ENCODE results near the gene SPTA1.

SPTA1 gene

DNA sequence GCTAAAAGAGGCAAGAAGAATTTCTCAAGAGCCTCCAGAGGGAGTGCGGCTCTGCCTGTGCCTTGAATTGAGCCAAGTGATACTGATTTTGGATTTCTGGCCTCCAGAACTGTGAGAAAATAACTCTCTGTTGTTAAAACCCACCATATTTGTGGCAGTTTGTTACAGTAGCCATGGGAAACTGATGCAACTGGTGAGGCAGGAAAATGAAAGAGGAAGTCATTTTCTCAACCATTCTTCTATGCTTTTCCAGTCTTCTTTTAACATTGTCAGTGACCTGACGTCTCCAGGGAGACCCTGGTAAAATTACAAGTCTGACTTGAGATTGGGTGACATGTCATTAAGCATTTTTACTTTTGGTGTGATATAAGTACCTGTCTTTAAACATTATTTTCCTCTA lies 121.9 kb downstream of the SPTA1 start:
- no peak for DNase-seq

DNA sequence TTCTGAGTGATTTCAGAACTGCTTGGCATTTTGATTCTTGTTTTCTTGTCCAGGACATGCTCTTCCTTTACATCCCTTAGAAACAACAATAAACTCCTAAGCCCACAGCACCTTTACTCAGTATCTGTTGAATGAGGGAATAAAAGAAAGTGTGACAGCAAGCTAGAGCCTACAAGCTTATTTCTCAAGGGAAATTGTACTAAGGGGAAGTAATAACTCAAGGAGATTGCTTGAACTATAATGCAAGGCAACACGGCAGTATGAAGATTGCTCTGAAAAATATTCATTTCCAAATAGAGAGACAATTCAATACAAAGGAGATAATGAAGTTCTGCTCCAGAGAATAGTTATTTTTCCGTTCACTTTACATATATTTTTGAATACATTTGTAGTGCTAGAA lies 122.7 kb downstream of the SPTA1 start:
- DNase-seq: no peak
